ENCODE data around the gene EVI5. TPM values are rescaled to one million over a fixed set of nuclear protein-coding genes. Genes with fewer than 3 reads are reported as not detected.
A peak's percentile ranks its signal among the peaks of the same experiment; 100 is the strongest.

The EVI5 gene
- total and polyA plus RNA-seq, 10 of the 15 experiments (the other 5 are each of a cell fraction or from before 2014, with no cell fraction given), result 0.27 to 6.8 (median 1.7) TPM

DNA sequence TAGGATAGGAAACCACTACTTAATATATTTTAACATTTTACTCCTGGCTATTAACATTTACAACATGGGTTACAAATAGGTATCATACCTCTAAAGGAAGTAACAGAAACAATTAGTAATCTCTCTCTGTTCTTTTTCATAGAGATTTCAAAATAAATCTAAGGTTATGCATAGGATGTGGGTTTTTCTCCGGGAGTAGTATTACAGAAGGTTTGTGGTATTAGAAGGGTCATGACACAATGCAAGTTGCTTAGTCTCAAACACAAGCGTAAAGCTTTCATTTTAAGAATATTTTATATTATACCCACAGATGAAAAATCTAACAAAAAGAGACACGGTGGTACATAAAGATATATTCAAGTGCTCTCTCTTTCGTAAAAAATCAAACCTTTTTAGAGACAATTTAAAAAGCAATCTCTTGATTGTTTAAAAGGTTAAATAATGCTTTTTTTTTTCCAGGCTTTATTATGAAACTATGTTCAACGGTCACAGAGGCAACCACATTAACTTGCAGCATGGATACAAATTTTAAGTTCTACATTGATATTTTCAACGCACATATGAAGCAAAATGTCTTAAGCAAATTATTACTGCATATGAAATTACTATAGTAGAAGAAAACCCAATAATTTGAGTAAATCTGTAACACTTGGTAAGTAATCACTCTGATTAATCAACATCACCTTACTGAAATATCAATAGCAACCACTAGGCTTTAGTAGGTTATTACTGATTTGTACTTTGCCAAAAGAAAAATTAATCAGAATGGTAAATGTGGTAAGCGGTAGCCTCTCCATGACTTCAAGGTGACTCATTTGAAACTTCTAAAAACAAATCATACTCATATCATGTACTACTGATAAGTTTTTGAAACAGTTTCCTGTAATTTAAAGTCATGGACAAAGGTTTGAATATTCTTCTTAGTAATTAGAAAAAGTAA lies 200.8 kb downstream of the EVI5 start (continued):
- TF ChIP-seq SMARCA5 (IDR thresholded peaks at IDR 0.05) (0 out of 2 replicates have a peak, but pooled peaks have one; percentile 42), ZBED1 (IDR thresholded peaks at IDR 0.05; ENCODE audit: borderline replicate concordance) (peak; percentile 74; the same call in 1 of the 2 replicates), JUNB (IDR thresholded peaks at IDR 0.05) (peak; percentile 99), CBX5 (IDR thresholded peaks at IDR 0.05; ENCODE audit: low read depth) (peak; percentile 81), ATF7 (IDR thresholded peaks at IDR 0.05; ENCODE audit: low read depth) (peak; percentile 63), NFIC (IDR thresholded peaks at IDR 0.05; ENCODE audit: low read depth, low read length) (peak; percentile 94), PAX8 (IDR thresholded peaks at IDR 0.05) (no peak; the same call in 1 of the 2 replicates), ZNF217 (IDR thresholded peaks at IDR 0.05) (peak; percentile 83), MYC (IDR thresholded peaks at IDR 0.05; ENCODE audit: insufficient read depth, insufficient read length, insufficient replicate concordance, low read length, severe bottlenecking) (no peak), DPF2 (IDR thresholded peaks at IDR 0.05) (peak; percentile 76), SP1 (IDR thresholded peaks at IDR 0.05; ENCODE audit: low read depth, low read length) (peak; percentile 18), SMAD1 (IDR thresholded peaks at IDR 0.05; ENCODE audit: low read depth, partially characterized antibody) (no peak), BMI1 (IDR thresholded peaks at IDR 0.05; ENCODE audit: borderline replicate concordance) (peak; percentile 66), CREB1 (IDR thresholded peaks at IDR 0.05; ENCODE audit: low read depth) (peak; percentile 46; the same call in 1 of the 2 replicates), EP300 (IDR thresholded peaks at IDR 0.05; ENCODE audit: borderline replicate concordance in 1 of 2, control insufficient read depth in 1 of 2, low read depth in 2 of 2, low read length in 2 of 2) (peak; percentile 77 to 92; a peak in 3 of 4 replicates), RAD21 (IDR thresholded peaks at IDR 0.05; ENCODE audit: insufficient read depth, low read depth, low read length) (peak; percentile 23; the same call in 1 of the 2 replicates), TARDBP (IDR thresholded peaks at IDR 0.05; ENCODE audit: borderline replicate concordance) (no peak), TBL1XR1 (IDR thresholded peaks at IDR 0.05; ENCODE audit: low read depth, low read length) (peak; percentile 35; the same call in 1 of the 2 replicates), MTA3 (IDR thresholded peaks at IDR 0.05; ENCODE audit: borderline replicate concordance, low read length) (peak; percentile 71; the same call in 1 of the 2 replicates), RCOR1 (conservative IDR thresholded peaks at IDR 0.05; ENCODE audit: low read depth, low read length) (no peak), ETV6 (conservative IDR thresholded peaks at IDR 0.05 in 1 of 2, IDR thresholded peaks at IDR 0.05 in 1 of 2; ENCODE audit: borderline replicate concordance in 1 of 2, low read depth in 1 of 2) (peak in 1 of 2 experiments; percentile 49; a peak in 1 of 4 replicates), IKZF1 (conservative IDR thresholded peaks at IDR 0.05) (0 out of 2 replicates have a peak, but pooled peaks have one; percentile 25), BHLHE40 (IDR thresholded peaks at IDR 0.05; ENCODE audit: borderline replicate concordance in 1 of 2, low read depth in 2 of 2, low read length in 1 of 2) (peak in 1 of 2 experiments; percentile 14; a peak in 1 of 4 replicates)
- TF ChIP-seq, protein P1, sequence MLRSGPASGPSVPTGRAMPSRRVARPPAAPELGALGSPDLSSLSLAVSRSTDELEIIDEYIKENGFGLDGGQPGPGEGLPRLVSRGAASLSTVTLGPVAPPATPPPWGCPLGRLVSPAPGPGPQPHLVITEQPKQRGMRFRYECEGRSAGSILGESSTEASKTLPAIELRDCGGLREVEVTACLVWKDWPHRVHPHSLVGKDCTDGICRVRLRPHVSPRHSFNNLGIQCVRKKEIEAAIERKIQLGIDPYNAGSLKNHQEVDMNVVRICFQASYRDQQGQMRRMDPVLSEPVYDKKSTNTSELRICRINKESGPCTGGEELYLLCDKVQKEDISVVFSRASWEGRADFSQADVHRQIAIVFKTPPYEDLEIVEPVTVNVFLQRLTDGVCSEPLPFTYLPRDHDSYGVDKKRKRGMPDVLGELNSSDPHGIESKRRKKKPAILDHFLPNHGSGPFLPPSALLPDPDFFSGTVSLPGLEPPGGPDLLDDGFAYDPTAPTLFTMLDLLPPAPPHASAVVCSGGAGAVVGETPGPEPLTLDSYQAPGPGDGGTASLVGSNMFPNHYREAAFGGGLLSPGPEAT (IDR thresholded peaks at IDR 0.05; ENCODE audit: low read depth), result peak; percentile 27; the same call in 1 of the 2 replicates
- TF ChIP-seq, protein P2, sequence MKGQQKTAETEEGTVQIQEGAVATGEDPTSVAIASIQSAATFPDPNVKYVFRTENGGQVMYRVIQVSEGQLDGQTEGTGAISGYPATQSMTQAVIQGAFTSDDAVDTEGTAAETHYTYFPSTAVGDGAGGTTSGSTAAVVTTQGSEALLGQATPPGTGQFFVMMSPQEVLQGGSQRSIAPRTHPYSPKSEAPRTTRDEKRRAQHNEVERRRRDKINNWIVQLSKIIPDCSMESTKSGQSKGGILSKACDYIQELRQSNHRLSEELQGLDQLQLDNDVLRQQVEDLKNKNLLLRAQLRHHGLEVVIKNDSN (IDR thresholded peaks at IDR 0.05; ENCODE audit: borderline replicate concordance, extremely low read length, insufficient read depth, low read depth, low read length), result no peak
- TF ChIP-seq, protein P3, sequence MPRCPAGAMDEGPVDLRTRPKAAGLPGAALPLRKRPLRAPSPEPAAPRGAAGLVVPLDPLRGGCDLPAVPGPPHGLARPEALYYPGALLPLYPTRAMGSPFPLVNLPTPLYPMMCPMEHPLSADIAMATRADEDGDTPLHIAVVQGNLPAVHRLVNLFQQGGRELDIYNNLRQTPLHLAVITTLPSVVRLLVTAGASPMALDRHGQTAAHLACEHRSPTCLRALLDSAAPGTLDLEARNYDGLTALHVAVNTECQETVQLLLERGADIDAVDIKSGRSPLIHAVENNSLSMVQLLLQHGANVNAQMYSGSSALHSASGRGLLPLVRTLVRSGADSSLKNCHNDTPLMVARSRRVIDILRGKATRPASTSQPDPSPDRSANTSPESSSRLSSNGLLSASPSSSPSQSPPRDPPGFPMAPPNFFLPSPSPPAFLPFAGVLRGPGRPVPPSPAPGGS (IDR thresholded peaks at IDR 0.05; ENCODE audit: borderline replicate concordance, insufficient read depth, low read depth, low read length, poor library complexity, severe bottlenecking), result peak; percentile 62
